A673 (cell line): Measurements from ENCODE around the gene UBXN10.

Source experiments
- CTCF ChIP-seq: fragments of 300-800, 200-600 bp; sonication (generic); conservative IDR thresholded peaks from 2 replicates; pipeline ENCODE4 v1.5.1; 2017; ENCODE audit warnings: low read depth, mild to moderate bottlenecking, antibody characterized with exemption, low read length, moderate library complexity, mixed read lengths
- EZH2 ChIP-seq: fragments of 200-600 bp; sonication (generic); IDR thresholded peaks from 2 replicates; pipeline ENCODE4 v1.6.1; 2017; ENCODE audit warnings: borderline replicate concordance, low read depth, mild to moderate bottlenecking, mixed read lengths, antibody characterized with exemption, low read length; ENCODE audit not compliant: poor library complexity, severe bottlenecking

GRCh38 chr1:20152599-20152930 lies 33.3 kb upstream of the UBXN10 start:
- TF ChIP-seq CTCF = no peak
- TF ChIP-seq EZH2 = no peak
